Cerebellar nuclear complex (tissue), 1 donor: ENCODE data around the gene KCNMA1.

Experiments used
- DNase-seq, 2 experiments: peaks; one replicate each; lab custom pipeline; 2025; lab: John Stamatoyannopoulos, UW

The KCNMA1 gene

GRCh38 chr10:77485847-77486246 is 151.8 kb downstream of the KCNMA1 start:
- no peak for DNase-seq

GRCh38 chr10:77482072-77482471 is 155.5 kb downstream of the KCNMA1 start:
- no peak for DNase-seq

- no peak for DNase-seq
Measured at GRCh38 chr10:77479586-77479985, 158.0 kb downstream of the KCNMA1 start.

DNA sequence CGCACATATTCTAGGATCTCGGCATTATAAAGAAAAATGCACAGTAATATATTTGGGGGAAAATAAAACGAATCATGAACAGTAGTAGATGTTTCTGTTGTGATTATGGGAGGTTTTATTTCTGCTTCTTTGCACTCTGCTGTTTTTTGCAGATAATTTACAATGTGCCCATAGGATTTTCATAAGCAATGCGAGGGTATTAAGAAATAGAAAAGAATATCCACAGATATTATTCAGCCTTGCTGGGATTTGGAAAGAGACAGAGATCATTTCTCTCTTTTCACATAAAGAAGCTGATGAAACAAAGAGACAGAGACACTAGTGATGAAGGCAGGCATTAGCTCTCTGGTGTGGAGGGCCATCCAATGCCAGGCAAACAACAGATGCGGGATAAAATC is 158.6 kb downstream of the KCNMA1 start:
- DNase-seq, result no peak

- DNase-seq, result no peak
Measured at GRCh38 chr10:77478247-77478961, 159.2 kb downstream of the KCNMA1 start.

- DNase-seq, result no peak
Measured at GRCh38 chr10:77475522-77475921, 162.1 kb downstream of the KCNMA1 start.

DNA sequence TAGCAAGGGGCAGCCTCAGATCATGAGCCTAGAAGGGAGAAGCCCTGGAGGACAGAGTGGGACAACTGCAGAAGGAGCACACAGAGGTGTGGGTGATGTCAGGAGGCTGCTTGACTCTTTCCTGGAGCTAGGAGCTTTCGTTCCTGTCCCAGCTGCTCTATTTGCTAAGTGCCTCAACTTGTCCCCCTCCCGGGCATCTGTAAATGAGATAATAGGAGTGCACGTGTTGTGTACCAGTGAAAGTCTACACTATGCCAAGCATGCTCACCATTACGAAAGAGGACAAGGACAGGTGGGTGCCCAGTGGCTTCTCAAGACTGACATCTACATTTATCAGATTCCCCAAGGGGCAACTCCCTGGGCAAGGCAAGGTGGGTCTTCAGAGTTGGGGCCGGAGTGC is 162.7 kb downstream of the KCNMA1 start:
- no peak for DNase-seq

DNA sequence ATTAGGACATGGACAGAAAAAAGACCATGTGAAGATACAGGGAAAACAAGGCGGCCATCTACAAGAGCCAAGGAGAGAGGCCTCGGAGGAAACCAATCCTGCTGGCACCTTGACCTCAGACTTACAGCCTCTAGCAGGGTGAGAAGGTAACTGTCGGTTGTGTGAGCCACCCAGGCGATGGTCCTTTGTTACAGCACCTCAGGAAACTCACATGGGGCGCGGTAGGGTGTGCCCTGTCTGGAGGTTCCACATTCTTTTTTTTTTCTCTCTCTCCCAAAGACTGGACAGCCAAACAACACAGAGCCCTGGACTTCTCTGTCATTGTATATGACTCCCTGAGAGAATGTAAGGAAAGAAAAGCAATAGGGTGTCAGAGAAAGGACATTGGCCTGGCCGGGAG is 163.2 kb downstream of the KCNMA1 start:
- DNase-seq, result no peak

DNA sequence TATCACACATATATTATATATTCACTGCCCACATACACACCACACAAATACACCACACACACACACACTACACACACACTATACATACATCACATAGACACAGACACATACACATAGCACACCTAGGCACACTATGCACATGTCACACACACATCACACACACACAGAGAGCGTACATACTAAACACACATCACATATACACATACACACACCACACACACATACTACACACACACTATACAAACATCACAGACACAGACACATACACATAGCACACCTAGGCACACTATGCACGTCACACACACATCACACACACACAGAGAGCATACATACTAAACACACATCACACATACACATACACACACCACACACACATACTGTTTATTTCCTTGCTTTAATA is 165.5 kb downstream of the KCNMA1 start:
- DNase-seq, result no peak

GRCh38 chr10:77471069-77471536 is 166.5 kb downstream of the KCNMA1 start:
- no peak for DNase-seq

DNA sequence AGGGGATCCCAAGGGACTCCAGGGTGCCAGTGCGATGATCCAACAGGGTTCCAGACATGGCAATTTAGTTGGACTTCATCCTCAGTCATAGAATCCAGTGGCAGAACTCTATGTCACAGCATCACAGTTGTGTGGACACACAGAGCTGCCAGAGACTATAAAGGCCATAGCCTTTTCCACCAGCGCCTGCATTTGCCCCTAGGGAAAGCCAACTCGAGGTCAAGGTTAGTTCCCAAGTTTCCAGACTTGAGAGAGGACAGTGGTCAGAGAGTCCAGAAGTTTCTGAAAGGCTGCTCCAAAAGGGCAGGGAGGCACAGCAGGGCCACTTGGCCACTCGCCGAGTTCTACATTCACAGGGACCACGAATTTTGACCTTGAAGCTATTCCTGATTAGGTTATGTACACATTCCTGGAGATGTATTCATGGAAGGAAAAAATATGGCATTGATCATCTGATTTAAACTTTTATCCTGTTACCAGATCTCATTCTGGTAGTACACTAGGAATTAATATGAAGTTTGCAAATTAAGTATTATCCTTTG is 170.1 kb downstream of the KCNMA1 start:
- no peak for DNase-seq

DNA sequence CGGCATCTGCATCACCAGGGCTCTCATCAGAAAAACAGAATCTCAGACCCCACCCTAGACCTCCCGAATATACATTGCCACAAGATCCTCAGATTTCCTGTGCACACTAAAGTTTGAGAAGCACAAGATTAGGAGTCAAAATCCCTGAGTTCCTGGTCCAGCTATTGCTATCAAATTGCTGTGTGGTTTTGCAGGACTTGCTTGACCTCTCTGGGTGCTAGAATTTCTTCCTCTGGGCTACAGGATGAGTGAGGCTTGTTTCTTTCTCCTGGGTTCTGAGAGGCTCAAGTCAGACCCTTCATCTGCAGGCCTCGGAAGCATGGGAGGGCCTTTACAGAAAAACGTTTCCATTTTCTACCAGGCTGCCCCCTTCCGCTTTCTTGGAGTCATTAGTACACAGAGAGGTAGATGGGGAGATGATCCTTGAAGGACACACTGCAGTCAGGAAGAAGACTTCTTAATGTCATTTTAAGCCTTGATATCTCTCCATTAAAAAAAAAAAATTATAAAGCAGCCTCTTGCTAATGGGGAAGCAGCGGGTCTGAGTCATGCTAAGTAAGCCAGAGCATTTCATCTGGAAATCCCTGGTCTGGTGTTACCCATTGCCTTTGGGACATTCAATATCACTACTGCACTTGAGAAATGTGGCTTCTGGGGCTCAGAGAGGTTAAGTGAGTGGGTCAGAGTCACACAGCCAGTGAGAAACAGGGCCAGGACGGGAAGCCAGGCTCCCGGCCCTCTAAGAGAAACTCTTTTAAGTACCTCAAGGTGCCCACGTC is 173.5 kb downstream of the KCNMA1 start:
- DNase-seq, result no peak

DNA sequence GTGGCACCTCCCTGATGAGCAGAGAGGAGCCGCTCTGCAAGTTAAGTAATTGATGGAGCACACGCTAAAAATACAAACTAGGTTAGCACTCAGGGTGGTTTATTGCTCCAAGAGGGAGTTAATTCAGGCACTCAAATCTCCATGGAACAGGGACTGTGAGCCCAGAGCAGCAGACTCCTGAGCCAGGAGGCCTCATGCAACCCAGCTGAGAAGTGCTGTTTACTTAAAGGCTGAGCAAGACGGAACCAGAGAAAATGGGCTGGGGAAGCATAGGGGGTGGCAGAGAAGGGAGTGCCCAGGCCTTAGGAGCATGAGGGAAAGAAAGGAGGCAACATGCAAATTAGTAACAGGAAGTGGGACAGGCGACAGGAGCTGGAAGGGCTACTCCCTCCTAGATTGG is 174.1 kb downstream of the KCNMA1 start:
- no peak for DNase-seq

DNA sequence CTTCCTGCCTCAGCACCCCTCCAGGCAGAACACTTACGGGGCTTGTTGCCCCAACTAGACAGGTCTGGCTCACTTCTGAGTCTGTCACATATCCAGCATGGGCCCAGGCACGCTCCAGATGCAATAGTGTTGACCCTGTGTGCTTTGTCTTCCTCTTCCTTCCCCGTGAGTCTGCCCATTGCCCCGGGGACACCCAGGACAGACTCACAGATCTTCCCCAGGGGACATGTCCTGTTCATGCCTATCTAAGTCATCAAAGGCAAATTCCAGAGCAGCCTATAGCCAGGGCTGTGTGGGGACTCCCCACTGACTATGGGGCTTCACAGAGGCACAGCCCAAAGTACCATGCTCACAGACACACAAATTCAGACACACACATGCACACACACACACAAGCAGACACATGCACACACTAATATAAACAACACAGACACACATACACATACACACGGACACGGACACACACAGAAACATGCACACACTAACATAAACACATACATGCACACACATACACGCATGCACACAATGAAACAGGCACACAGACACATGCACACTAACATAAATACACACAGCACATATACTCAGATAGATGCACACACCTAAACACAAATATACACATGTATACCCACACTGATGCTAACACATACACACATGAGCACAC is 175.8 kb downstream of the KCNMA1 start:
- DNase-seq, result no peak

- DNase-seq, result no peak
Measured at GRCh38 chr10:77459905-77460304, 177.7 kb downstream of the KCNMA1 start.

- no peak for DNase-seq
Measured at GRCh38 chr10:77458986-77459590, 178.5 kb downstream of the KCNMA1 start.

DNA sequence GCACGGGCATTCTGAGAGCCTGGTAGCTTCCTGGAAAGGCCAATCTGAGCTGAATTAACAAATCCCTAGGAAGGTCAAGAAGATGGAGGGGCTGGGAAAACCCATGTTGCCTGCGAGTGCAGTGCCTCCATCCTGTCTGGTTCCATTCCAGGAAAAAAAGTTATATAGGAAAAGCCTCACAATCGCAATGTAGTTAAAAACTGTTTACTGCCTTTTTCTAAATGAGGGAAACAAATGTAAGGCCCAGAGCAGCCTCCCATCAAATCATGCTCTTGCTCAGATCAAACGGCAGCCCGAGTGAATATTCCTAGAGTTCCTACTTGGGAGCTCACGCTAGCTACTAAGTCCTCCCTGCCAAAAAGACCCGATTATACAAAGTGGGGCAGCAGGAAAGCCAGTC is 179.9 kb downstream of the KCNMA1 start:
- DNase-seq, result no peak

GRCh38 chr10:77457266-77457665 is 180.3 kb downstream of the KCNMA1 start:
- DNase-seq, result no peak

DNA sequence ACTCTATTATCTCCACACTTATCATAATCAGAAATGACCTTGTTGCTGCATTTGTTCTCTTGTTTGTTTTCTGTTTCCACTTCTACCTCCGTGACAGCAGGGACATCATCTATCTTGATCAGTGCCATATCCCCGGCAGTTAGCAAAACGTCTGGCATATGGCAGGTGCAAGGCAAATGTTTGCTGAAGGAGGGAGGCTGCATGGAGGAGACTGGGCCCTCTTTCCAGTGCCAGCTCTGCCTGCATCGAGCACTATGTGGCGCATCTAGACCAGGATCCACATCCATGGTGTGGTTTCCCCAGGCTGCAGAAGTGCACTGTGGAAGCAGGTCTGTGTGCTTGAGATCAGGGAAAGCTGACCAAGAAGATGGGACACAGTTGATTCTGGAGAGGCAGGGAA is 181.2 kb downstream of the KCNMA1 start:
- DNase-seq, result no peak

DNA sequence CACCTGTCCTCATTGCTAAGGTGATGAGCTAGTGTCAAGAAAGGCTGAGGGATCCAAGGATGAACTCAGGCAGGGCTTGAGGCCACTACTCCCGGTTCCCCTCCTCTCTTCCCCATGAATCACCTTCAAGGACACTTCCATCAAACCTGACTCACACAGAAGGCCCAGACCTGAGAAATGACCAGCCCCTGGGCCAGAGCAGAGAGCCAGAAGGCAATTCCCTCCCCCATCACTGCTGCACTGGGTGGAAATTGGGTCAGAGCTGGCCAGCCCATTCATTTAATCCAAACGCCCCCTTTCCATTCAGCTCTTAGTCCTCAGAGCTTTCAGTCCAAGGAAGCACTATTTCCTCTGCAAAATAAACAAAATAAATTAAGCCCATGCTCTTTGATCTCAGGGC is 182.0 kb downstream of the KCNMA1 start:
- DNase-seq, result no peak

- no peak for DNase-seq
Measured at GRCh38 chr10:77452952-77453564, 184.6 kb downstream of the KCNMA1 start.

DNA sequence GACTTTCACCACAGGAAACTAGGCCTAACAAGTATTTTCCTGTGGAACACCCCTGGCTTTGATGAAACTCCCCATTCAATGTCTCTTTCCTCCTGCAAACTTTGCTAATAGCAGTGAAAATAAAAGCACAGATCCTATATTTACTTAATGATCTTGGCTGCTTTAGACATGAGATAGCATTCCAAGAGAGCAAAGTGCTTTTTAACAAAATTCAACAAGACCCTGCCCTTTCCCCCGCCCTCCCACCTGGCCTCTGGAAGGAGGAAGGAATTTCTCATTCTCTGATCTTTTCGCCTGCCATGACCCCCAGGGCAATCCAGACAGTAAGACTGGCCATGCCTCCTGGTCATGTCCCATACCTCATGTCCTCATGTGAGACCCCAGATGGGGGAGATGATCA is 185.7 kb downstream of the KCNMA1 start:
- DNase-seq, result no peak
